Neuronal stem cell (in vitro differentiated cells): ENCODE data around the gene CCDC27.

Source experiments
- DNase-seq: peaks from one replicate; pipeline ENCODE4 v3.0.0-alpha.2; 2013; ENCODE audit warnings: low spot score
- H2AFZ ChIP-seq: one replicate; pipeline ENCODE4 v1.6.1; 2013; ENCODE audit warnings: mild to moderate bottlenecking, low read length, inconsistent platforms
- H2AK5ac ChIP-seq: 2 replicates; pipeline ENCODE4 v1.6.1; 2013; ENCODE audit warnings: low read depth, mild to moderate bottlenecking, inconsistent platforms, low read length, moderate library complexity, mixed read lengths
- H2BK120ac ChIP-seq: 2 replicates; pipeline ENCODE4 v1.6.1; 2013; ENCODE audit warnings: low read depth, mild to moderate bottlenecking, inconsistent platforms, low read length, moderate library complexity, mixed read lengths
- H2BK12ac ChIP-seq: one replicate; pipeline ENCODE4 v1.6.1; 2013; ENCODE audit warnings: low read length, inconsistent platforms
- H2BK15ac ChIP-seq: 2 replicates; pipeline ENCODE4 v1.6.1; 2013; ENCODE audit warnings: mild to moderate bottlenecking, low read length, inconsistent platforms, mixed read lengths
- H2BK5ac ChIP-seq: one replicate; pipeline ENCODE4 v1.6.1; 2013; ENCODE audit warnings: inconsistent platforms, mild to moderate bottlenecking, low read length, moderate library complexity
- H3K14ac ChIP-seq: one replicate; pipeline ENCODE4 v1.6.1; 2013; ENCODE audit warnings: low read length, inconsistent platforms
- H3K18ac ChIP-seq: 2 replicates; pipeline ENCODE4 v1.6.1; 2013; ENCODE audit warnings: low read length, inconsistent platforms
- H3K23ac ChIP-seq: 2 replicates; pipeline ENCODE4 v1.6.1; 2013; ENCODE audit warnings: low read depth, mild to moderate bottlenecking, mixed read lengths, low read length, inconsistent platforms; ENCODE audit not compliant: poor library complexity
- H3K27ac ChIP-seq: replicated peaks from 3 replicates; pipeline ENCODE4 v1.5.1; 2013; ENCODE audit warnings: low read length, inconsistent platforms
- H3K27me3 ChIP-seq, 3 experiments: 2 replicates each; pipeline ENCODE4 v1.6.1; 2013; ENCODE audit warnings: low read length in 3 of 3, mild to moderate bottlenecking in 2 of 3, inconsistent platforms in 1 of 3, low read depth in 1 of 3, mixed read lengths in 1 of 3, moderate library complexity in 1 of 3; ENCODE audit not compliant: control insufficient read depth in 3 of 3, insufficient read depth in 3 of 3
- H3K36me3 ChIP-seq, 2 donors: replicated peaks in 1 of 2; 2 replicates each; pipeline ENCODE4 v1.6.1; 2013; ENCODE audit warnings: low read length in 2 of 2; ENCODE audit not compliant: control insufficient read depth in 2 of 2, insufficient read depth in 2 of 2
- H3K4ac ChIP-seq: 2 replicates; pipeline ENCODE4 v1.6.1; 2013; ENCODE audit warnings: inconsistent platforms, mild to moderate bottlenecking, low read length, moderate library complexity
- H3K4me1 ChIP-seq, 2 donors: 1 replicate in 1 of 2; 2 replicates in 1 of 2; pipeline ENCODE4 v1.6.1; 2013; ENCODE audit warnings: low read length in 2 of 2, low read depth in 1 of 2; ENCODE audit not compliant: control insufficient read depth in 2 of 2, insufficient read depth in 1 of 2
- H3K4me2 ChIP-seq: one replicate; pipeline ENCODE4 v1.6.1; 2013; ENCODE audit warnings: mild to moderate bottlenecking, low read length, inconsistent platforms; ENCODE audit not compliant: insufficient read depth, poor library complexity, severe bottlenecking
- H3K4me3 ChIP-seq, 2 donors: 2 replicates each; pipeline ENCODE4 v1.5.1; 2013; ENCODE audit warnings: low read length in 2 of 2, mild to moderate bottlenecking in 2 of 2, inconsistent platforms in 1 of 2, moderate library complexity in 1 of 2
- H3K79me1 ChIP-seq: one replicate; pipeline ENCODE4 v1.6.1; 2013; ENCODE audit warnings: low read depth, mild to moderate bottlenecking, inconsistent platforms, low read length, moderate library complexity
- H3K9ac ChIP-seq: one replicate; pipeline ENCODE4 v1.6.1; 2013; ENCODE audit warnings: mild to moderate bottlenecking, low read depth, low read length, inconsistent platforms; ENCODE audit not compliant: poor library complexity
- H3K9me3 ChIP-seq, 2 donors: replicated peaks in 1 of 2; 2 replicates each; pipeline versions ENCODE3 to v1.6.1; 2013; ENCODE audit warnings: low read length in 2 of 2, mild to moderate bottlenecking in 2 of 2, inconsistent platforms in 1 of 2, low read depth in 1 of 2, mixed read lengths in 1 of 2, moderate library complexity in 1 of 2; ENCODE audit not compliant: control insufficient read depth in 2 of 2, insufficient read depth in 1 of 2
- H4K8ac ChIP-seq: one replicate; pipeline ENCODE4 v1.6.1; 2013; ENCODE audit warnings: low read depth, mild to moderate bottlenecking, inconsistent platforms, low read length, moderate library complexity
- H4K91ac ChIP-seq: one replicate; pipeline ENCODE4 v1.6.1; 2013; ENCODE audit warnings: low read length, low read depth, mild to moderate bottlenecking, inconsistent platforms; ENCODE audit not compliant: poor library complexity
- WGBS, 2 donors: extraction: QIAGEN DNeasy Blood & Tissue Kit; methylation state at CpG; one replicate each; pipeline ENCODE4 v1.1.7; 2013; ENCODE audit warnings: missing lambda C conversion rate in 2 of 2, mixed read lengths in 1 of 2; ENCODE audit not compliant: insufficient read length in 2 of 2, insufficient replicate concordance in 1 of 2; ENCODE audit errors: extremely low coverage in 2 of 2; 5-methylcytosine and 5-hydroxymethylcytosine counted together

CCDC27 gene

GRCh38 chr1:3753656-3754454, 1.6 kb downstream of the CCDC27 start:
- DNase-seq: no peak
- WGBS, 2 donors: no CpG with 5 or more reads among the region's 20 CpGs

DNA sequence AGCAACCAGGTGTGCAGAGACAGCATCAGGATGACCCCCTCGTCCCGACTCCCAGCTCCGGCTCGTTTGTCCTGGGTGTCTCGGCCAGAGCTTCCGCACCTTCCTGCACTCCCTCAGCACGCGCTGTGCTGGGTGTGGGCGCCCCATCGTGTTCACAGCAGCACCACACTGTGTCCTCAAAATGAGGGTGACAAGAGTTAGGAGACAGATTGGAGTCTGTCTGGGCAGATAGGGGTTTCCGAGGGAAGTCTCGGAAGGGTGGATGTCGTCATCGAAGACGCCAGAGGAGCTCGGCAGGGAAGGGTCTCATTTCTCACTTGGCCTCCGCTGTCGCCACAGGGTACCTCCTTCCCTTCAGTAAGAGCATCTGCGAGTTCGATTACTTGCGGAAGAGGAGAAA, 4.1 kb downstream of the CCDC27 start:
- Histone ChIP-seq H3K4ac (no peak overlapping the region), H3K18ac (no peak overlapping the region), H2AK5ac (no peak overlapping the region), H2BK12ac (no peak overlapping the region), H4K8ac (no peak overlapping the region), H3K27ac (no peak overlapping the region), H2BK15ac (no peak overlapping the region), H3K4me1 (no peaks in the 10 kb centered on the region), H3K9ac (no peak overlapping the region), H2BK5ac (no peak overlapping the region), H3K9me3 (peaks cover 6% of the 10 kb centered on the region in 2 donors), H3K23ac (no peak overlapping the region), H4K91ac (no peak overlapping the region), H3K4me2 (no peak overlapping the region), H2AFZ (no peak overlapping the region), H3K27me3 (peaks cover 0 to 41% (median 3%) of the 10 kb centered on the region in 3 experiments), H3K4me3 (peak overlapping the region in 1 of 2 donors; percentile 32), H3K36me3 (no peaks in the 10 kb centered on the region), H2BK120ac (no peak overlapping the region), H3K14ac (no peak overlapping the region), H3K79me1 (peaks cover 2% of the 10 kb centered on the region)
- no peak for DNase-seq
- no CpG with 5 or more reads among the region's 21 CpGs for WGBS, 2 donors

More at GRCh38 chr1:3753656-3754454, 1.6 kb downstream of the CCDC27 start:
- Histone ChIP-seq H2BK5ac (no peak overlapping the region), H2AFZ (no peak overlapping the region), H4K91ac (no peak overlapping the region), H2AK5ac (no peak overlapping the region), H3K27me3 (peaks cover 0 to 44% (median 4%) of the 10 kb centered on the region in 3 experiments), H2BK15ac (no peak overlapping the region), H3K27ac (no peak overlapping the region), H3K9me3 (no peaks in the 10 kb centered on the region), H3K4me1 (no peaks in the 10 kb centered on the region), H3K23ac (no peak overlapping the region), H3K9ac (peak overlapping the region; percentile 1), H3K18ac (no peak overlapping the region), H3K4me3 (no peak overlapping the region), H3K79me1 (peaks cover 2% of the 10 kb centered on the region), H2BK12ac (no peak overlapping the region), H3K4ac (no peak overlapping the region), H2BK120ac (no peak overlapping the region), H3K14ac (no peak overlapping the region), H3K36me3 (no peaks in the 10 kb centered on the region), H3K4me2 (no peak overlapping the region), H4K8ac (no peak overlapping the region)

DNA sequence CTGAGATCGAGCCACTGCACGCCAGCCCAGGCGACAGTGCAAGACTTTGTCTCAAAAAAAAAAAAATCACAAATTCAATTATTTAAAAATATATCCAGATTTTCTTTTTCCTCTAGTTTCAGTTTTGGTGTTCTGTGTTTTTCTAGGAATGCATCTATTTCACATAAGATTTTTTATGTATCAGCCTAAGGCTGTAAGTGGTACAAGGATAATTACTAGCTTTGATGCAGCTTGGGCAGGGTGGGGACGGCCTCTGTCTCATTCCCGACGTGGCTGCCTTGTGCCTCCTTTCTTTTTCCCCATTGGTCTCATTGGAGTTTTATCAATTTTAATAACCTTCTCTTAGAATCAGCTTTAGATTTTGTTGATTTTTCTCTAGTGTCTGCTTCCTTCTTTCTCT, 6.9 kb downstream of the CCDC27 start:
- Histone ChIP-seq H3K4me1 (no peaks in the 10 kb centered on the region), H2BK120ac (no peak overlapping the region), H3K27ac (no peak overlapping the region), H3K27me3 (peaks cover 0 to 44% (median 3%) of the 10 kb centered on the region in 3 experiments), H3K14ac (no peak overlapping the region), H3K4me3 (no peak overlapping the region), H2AK5ac (no peak overlapping the region), H3K79me1 (peaks cover 2% of the 10 kb centered on the region), H4K8ac (no peak overlapping the region), H3K4me2 (no peak overlapping the region), H3K36me3 (no peaks in the 10 kb centered on the region), H2BK12ac (no peak overlapping the region), H3K18ac (no peak overlapping the region), H3K9me3 (peaks cover 6% of the 10 kb centered on the region in 2 donors), H3K9ac (no peak overlapping the region), H4K91ac (no peak overlapping the region), H2BK15ac (no peak overlapping the region), H2AFZ (no peak overlapping the region), H3K4ac (no peak overlapping the region), H2BK5ac (no peak overlapping the region), H3K23ac (no peak overlapping the region)
- WGBS, 2 donors: no CpG with 5 or more reads among the region's 6 CpGs
- DNase-seq: no peak

GRCh38 chr1:3759796-3760195, 7.5 kb downstream of the CCDC27 start:
- H3K4me3 ChIP-seq: no peak overlapping the region
- no peak overlapping the region for H3K23ac ChIP-seq
- H3K27ac ChIP-seq: no peak overlapping the region
- no peak overlapping the region for H2AFZ ChIP-seq
- no peak overlapping the region for H4K8ac ChIP-seq
- H3K18ac ChIP-seq: no peak overlapping the region
- H4K91ac ChIP-seq: no peak overlapping the region
- H3K4ac ChIP-seq: no peak overlapping the region
- H2BK15ac ChIP-seq: no peak overlapping the region
- WGBS, 2 donors: no CpG with 5 or more reads among the region's 6 CpGs
- H3K9me3 ChIP-seq: peaks cover 6% of the 10 kb centered on the region in 2 donors
- no peak overlapping the region for H3K4me2 ChIP-seq
- peaks cover 0 to 42% (median 3%) of the 10 kb centered on the region in 3 experiments for H3K27me3 ChIP-seq
- no peak overlapping the region for H2BK12ac ChIP-seq
- no peak for DNase-seq
- H2BK120ac ChIP-seq: no peak overlapping the region
- no peak overlapping the region for H2AK5ac ChIP-seq
- no peak overlapping the region for H3K14ac ChIP-seq
- H3K9ac ChIP-seq: no peak overlapping the region
- H2BK5ac ChIP-seq: no peak overlapping the region
- no peaks in the 10 kb centered on the region for H3K4me1 ChIP-seq
- H3K36me3 ChIP-seq: no peaks in the 10 kb centered on the region
- peaks cover 2% of the 10 kb centered on the region for H3K79me1 ChIP-seq
